Gastroesophageal sphincter (tissue), 4 donors: ENCODE data around the gene COL5A2. TPM values are rescaled to one million over a fixed set of nuclear protein-coding genes. Genes with fewer than 3 reads are reported as not detected.

Experiments
- ATAC-seq: fragments of 150-250 bp; one replicate; pipeline ENCODE4 v1.9.1; 2016; ENCODE audit warnings: mild to moderate bottlenecking, moderate library complexity
- H3K27ac ChIP-seq, 4 donors: fragments of 200-600 bp; sonication (generic) in 3 of 4; 1 replicate in 3 of 4; 2 replicates in 1 of 4; pipeline ENCODE4 v1.5.1; 2016 to 2019
- H3K27me3 ChIP-seq: fragments of 200-600 bp; sonication (generic); one replicate; pipeline ENCODE4 v1.5.1; 2019
- H3K36me3 ChIP-seq, 2 donors: fragments of 200-600 bp; sonication (generic); one replicate each; pipeline ENCODE4 v1.5.1; 2019; ENCODE audit warnings: control low read depth in 1 of 2
- H3K4me1 ChIP-seq, 3 donors: fragments of 200-600 bp; sonication (generic); 1 replicate in 2 of 3; 2 replicates in 1 of 3; pipeline ENCODE4 v1.5.1; 2016 to 2019; ENCODE audit warnings: control low read depth in 2 of 3
- H3K4me3 ChIP-seq, 2 donors: fragments of 200-600 bp; sonication (generic); one replicate each; pipeline ENCODE4 v1.5.1; 2019; ENCODE audit warnings: mild to moderate bottlenecking in 1 of 2, moderate library complexity in 1 of 2
- H3K9me3 ChIP-seq, 3 donors: fragments of 200-600 bp; sonication (generic); one replicate each; pipeline ENCODE4 v1.5.1; 2017 to 2019; ENCODE audit warnings: control low read depth in 2 of 3
- CTCF ChIP-seq, 4 experiments: fragments of 200-600 bp in 2 of 4; fragments of 450-650 bp in 2 of 4; sonication (generic) in 1 of 4; IDR thresholded peaks; one replicate each; pipeline ENCODE4 v1.5.1; 2017 to 2019; ENCODE audit warnings: antibody characterized with exemption in 4 of 4, mild to moderate bottlenecking in 2 of 4, moderate library complexity in 2 of 4
- EP300 ChIP-seq: sonication (generic); formaldehyde crosslinking; IDR thresholded peaks from one replicate; pipeline ENCODE4 v1.6.1; 2017; ENCODE audit warnings: antibody characterized with exemption, mild to moderate bottlenecking
- POLR2A ChIP-seq, 2 donors: fragments of 450-650 bp; IDR thresholded peaks; one replicate each; pipeline ENCODE4 v1.6.1; 2017; ENCODE audit warnings: antibody characterized with exemption in 2 of 2, mild to moderate bottlenecking in 2 of 2, moderate library complexity in 1 of 2
- POLR2AphosphoS5 ChIP-seq: sonication (generic); formaldehyde crosslinking; IDR thresholded peaks from one replicate; pipeline ENCODE4 v1.6.1; 2017; ENCODE audit warnings: antibody characterized with exemption
- WGBS, 2 donors: methylation state at CpG; one replicate each; pipeline ENCODE4 v1.1.5; 2018; ENCODE audit warnings: low coverage in 1 of 2; 5-methylcytosine and 5-hydroxymethylcytosine counted together
- total RNA-seq, 4 donors: library from RNA; depleted of rRNA; stranded (reverse); fragments of >200 nt; gene quantifications; one replicate each; pipeline ENCODE4 v1.1.0, GENCODE V29; 2016

The COL5A2 gene
- total RNA-seq, 4 donors from 2014 or later, result 57.3 to 104 (median 80.9) TPM

GRCh38 chr2:189159717-189160116 lies 19.8 kb downstream of the COL5A2 start:
- H3K4me1 ChIP-seq, result peaks cover 7 to 46% (median 9%) of the 10 kb centered on the region in 3 donors
- H3K27ac ChIP-seq, result no peak overlapping the region
- no peaks in the 10 kb centered on the region for H3K36me3 ChIP-seq
- WGBS, 2 donors, result 84 to 100% methylated on average over 3 to 4 of the region's 4 CpGs
- H3K27me3 ChIP-seq, result no peaks in the 10 kb centered on the region
- no peak for TF ChIP-seq POLR2A (IDR thresholded peaks at IDR 0.05)
- no peak for TF ChIP-seq POLR2AphosphoS5
- no peak for TF ChIP-seq EP300
- TF ChIP-seq CTCF (IDR thresholded peaks at IDR 0.05), result no peak
- no peaks in the 10 kb centered on the region for H3K9me3 ChIP-seq
- no peak overlapping the region for H3K4me3 ChIP-seq
- no peak for ATAC-seq

- H3K9me3 ChIP-seq, result no peaks in the 10 kb centered on the region
- no peak overlapping the region for H3K27ac ChIP-seq
- H3K4me1 ChIP-seq, result peaks cover 5 to 43% (median 7%) of the 10 kb centered on the region in 3 donors
- TF ChIP-seq POLR2AphosphoS5, result no peak
- no peak for TF ChIP-seq EP300
- TF ChIP-seq POLR2A (IDR thresholded peaks at IDR 0.05), result no peak
- TF ChIP-seq CTCF (IDR thresholded peaks at IDR 0.05), result no peak
- no peaks in the 10 kb centered on the region for H3K36me3 ChIP-seq
- WGBS, 2 donors, result 84% methylated on average over 2 of the region's 2 CpGs
- H3K4me3 ChIP-seq, result no peak overlapping the region
- H3K27me3 ChIP-seq, result no peaks in the 10 kb centered on the region
- no peak for ATAC-seq
These were observed 20.3 kb downstream of the COL5A2 start for GRCh38 chr2:189159273-189159672.

- H3K9me3 ChIP-seq, result no peaks in the 10 kb centered on the region
- H3K27ac ChIP-seq, result no peak overlapping the region
- H3K4me1 ChIP-seq, result peaks cover 0 to 43% (median 7%) of the 10 kb centered on the region in 3 donors
- no peak for TF ChIP-seq CTCF (IDR thresholded peaks at IDR 0.05)
- no peak for TF ChIP-seq POLR2A (IDR thresholded peaks at IDR 0.05)
- TF ChIP-seq EP300, result no peak
- TF ChIP-seq POLR2AphosphoS5, result no peak
- no peak overlapping the region for H3K4me3 ChIP-seq
- no peak for ATAC-seq
- no peaks in the 10 kb centered on the region for H3K27me3 ChIP-seq
- H3K36me3 ChIP-seq, result no peaks in the 10 kb centered on the region
- 83 to 100% methylated on average over 1 of the region's 1 CpG for WGBS, 2 donors
These were observed 21.6 kb downstream of the COL5A2 start for GRCh38 chr2:189157939-189158338.

GRCh38 chr2:189157456-189157855 lies 22.1 kb downstream of the COL5A2 start:
- H3K27ac ChIP-seq, result no peak overlapping the region
- no peak for ATAC-seq
- TF ChIP-seq POLR2AphosphoS5 (no peak), EP300 (no peak), POLR2A (IDR thresholded peaks at IDR 0.05) (no peak), CTCF (IDR thresholded peaks at IDR 0.05) (no peak)
- H3K9me3 ChIP-seq, result no peaks in the 10 kb centered on the region
- peaks cover 0 to 43% (median 12%) of the 10 kb centered on the region in 3 donors for H3K4me1 ChIP-seq
- H3K27me3 ChIP-seq, result no peaks in the 10 kb centered on the region
- no peak overlapping the region for H3K4me3 ChIP-seq
- no peaks in the 10 kb centered on the region for H3K36me3 ChIP-seq

- Histone ChIP-seq H3K27me3 (no peaks in the 10 kb centered on the region), H3K27ac (no peak overlapping the region), H3K36me3 (no peaks in the 10 kb centered on the region), H3K4me3 (no peak overlapping the region), H3K4me1 (peaks cover 0 to 60% (median 13%) of the 10 kb centered on the region in 3 donors), H3K9me3 (no peaks in the 10 kb centered on the region)
- 80 to 82% methylated on average over 1 of the region's 1 CpG for WGBS, 2 donors
- no peak for ATAC-seq
- TF ChIP-seq EP300 (no peak), POLR2AphosphoS5 (no peak), POLR2A (IDR thresholded peaks at IDR 0.05) (no peak), CTCF (IDR thresholded peaks at IDR 0.05) (no peak)
These were observed 23.8 kb downstream of the COL5A2 start for GRCh38 chr2:189155795-189156194.
